HUDEP-2 (cell line): ENCODE results near the gene HYAL2.
"Not testable (repeated sequence)": the region's sequence is repeated elsewhere in the genome, so short reads cannot be mapped to it uniquely, and the experiment has no call there.

Experiments used
- DNase-seq, 76 experiments: peaks; one replicate each; lab custom pipeline; 2025; ENCODE audit not compliant: unreplicated experiment in 76 of 76; lab: John Stamatoyannopoulos, UW

The HYAL2 gene

GRCh38 chr3:50317300-50317699 is 5.2 kb downstream of the HYAL2 start:
- no peak for DNase-seq

- DNase-seq = peak in 28 of 76 experiments; percentile 13 to 63 (median 28)
Measured at GRCh38 chr3:50316657-50317242, 5.8 kb downstream of the HYAL2 start.

- no peak for DNase-seq
Measured at GRCh38 chr3:50314816-50315215, 7.7 kb downstream of the HYAL2 start.

GRCh38 chr3:50314342-50314741 is 8.2 kb downstream of the HYAL2 start:
- DNase-seq = no peak

- not testable (repeated sequence) for DNase-seq
Measured at GRCh38 chr3:50312041-50312440, 10.5 kb downstream of the HYAL2 start.

GRCh38 chr3:50304601-50305000 is 17.9 kb downstream of the HYAL2 start:
- no peak for DNase-seq

- peak in 46 of 76 experiments; percentile 5 to 62 (median 27) for DNase-seq
Measured at GRCh38 chr3:50303013-50303815, 19.3 kb downstream of the HYAL2 start, which contains the start of gene HYAL1. Gene HYAL1, minus strand, starts transcription at chr3:50303574. Its CDS starts 618 bp downstream, at chr3:50302956.

GRCh38 chr3:50302095-50303012 is 20.2 kb downstream of the HYAL2 start:
- no peak for DNase-seq

- no peak for DNase-seq
Measured at GRCh38 chr3:50300681-50301254, 21.8 kb downstream of the HYAL2 start.

- DNase-seq = peak in 13 of 76 experiments; percentile 6 to 46 (median 28)
Measured at GRCh38 chr3:50299929-50300680, 22.4 kb downstream of the HYAL2 start.

- DNase-seq = peak in 5 of 76 experiments; percentile 83 to 99 (median 99)
Measured at GRCh38 chr3:50299638-50299928, 23.0 kb downstream of the HYAL2 start.

GRCh38 chr3:50298836-50299637 is 23.5 kb downstream of the HYAL2 start, which contains the start of the genes HYAL3 and NAA80:
Gene HYAL3, minus strand, starts transcription at chr3:50299405. Its CDS starts 3,803 bp downstream, at chr3:50295602.
Gene NAA80, minus strand, starts transcription at chr3:50299405. Its CDS starts 1,942 bp downstream, at chr3:50297463.
- peak in 70 of 76 experiments; percentile 97 to 100 (median 99) for DNase-seq

- DNase-seq = peak in 10 of 76 experiments; percentile 12 to 45 (median 22)
Measured at GRCh38 chr3:50297896-50298725, 24.4 kb downstream of the HYAL2 start.

GRCh38 chr3:50297384-50297775 is 25.2 kb downstream of the HYAL2 start:
- DNase-seq = peak in 3 of 76 experiments; percentile 4 to 27 (median 17)

GRCh38 chr3:50296721-50297383 is 25.7 kb downstream of the HYAL2 start:
- DNase-seq = no peak

- DNase-seq = no peak
Measured at GRCh38 chr3:50295553-50296431, 26.8 kb downstream of the HYAL2 start.
